Breast epithelium (tissue), 3 donors: ENCODE data around the gene ADD2.

Experiments used
- CTCF ChIP-seq, 3 donors: fragments of 450-650 bp; IDR thresholded peaks; one replicate each; pipeline ENCODE4 v1.5.1; 2016 to 2017; ENCODE audit warnings: antibody characterized with exemption in 3 of 3, mild to moderate bottlenecking in 3 of 3, moderate library complexity in 3 of 3
- POLR2A ChIP-seq: fragments of 450-650 bp; IDR thresholded peaks from one replicate; pipeline ENCODE4 v1.6.1; 2016; ENCODE audit warnings: antibody characterized with exemption, mild to moderate bottlenecking, moderate library complexity
- POLR2AphosphoS5 ChIP-seq, 3 donors: sonication (generic); formaldehyde crosslinking; IDR thresholded peaks; one replicate each; pipeline ENCODE4 v1.6.1; 2017; ENCODE audit warnings: antibody characterized with exemption in 3 of 3

- no peak for TF ChIP-seq CTCF (IDR thresholded peaks at IDR 0.05)
- TF ChIP-seq POLR2AphosphoS5 (IDR thresholded peaks at IDR 0.05): no peak
- TF ChIP-seq POLR2A: no peak
Measured at GRCh38 chr2:70807102-70807827, 39.3 kb upstream of the ADD2 start.
